PC-3 (cell line): ENCODE data around the gene PLPPR1.

Source experiments
- EZH2 ChIP-seq: fragments of 300-600 bp; sonication (generic); IDR thresholded peaks from one replicate; pipeline ENCODE4 v1.6.1; 2017; ENCODE audit warnings: antibody characterized with exemption, mild to moderate bottlenecking, low read length; ENCODE audit not compliant: unreplicated experiment
- EZH2phosphoT487 ChIP-seq: fragments of 300-600 bp; sonication (generic); IDR thresholded peaks from 2 replicates; pipeline ENCODE4 v1.6.1; 2018; ENCODE audit warnings: mild to moderate bottlenecking, antibody characterized with exemption, low read length, borderline replicate concordance
- TF ChIP-seq, protein P1 (sequence below): fragments of 300-600 bp; sonication (generic); conservative IDR thresholded peaks from 2 replicates; pipeline ENCODE4 v1.5.1; 2017; ENCODE audit warnings: antibody characterized with exemption, low read depth, mild to moderate bottlenecking, low read length

DNA sequence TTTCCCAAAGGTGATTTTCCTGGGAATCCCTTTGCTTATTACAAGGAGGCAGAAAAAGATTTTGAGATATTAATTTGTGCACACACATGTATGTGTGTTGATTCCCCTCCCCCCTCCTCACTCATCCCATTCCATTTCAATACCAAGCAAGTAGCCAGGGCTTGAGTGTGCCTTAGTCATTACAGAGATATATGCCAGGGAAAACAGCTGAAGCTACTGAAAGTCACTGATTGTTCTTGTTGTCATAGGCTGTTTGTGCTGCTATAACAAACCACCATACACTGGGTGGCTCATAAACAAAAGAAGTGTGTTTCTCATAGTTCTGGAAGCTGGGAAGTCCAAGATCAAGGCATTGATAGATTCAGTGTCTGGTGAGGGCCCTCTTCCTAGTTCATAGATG, 197.6 kb downstream of the PLPPR1 start:
- TF ChIP-seq, protein P1, sequence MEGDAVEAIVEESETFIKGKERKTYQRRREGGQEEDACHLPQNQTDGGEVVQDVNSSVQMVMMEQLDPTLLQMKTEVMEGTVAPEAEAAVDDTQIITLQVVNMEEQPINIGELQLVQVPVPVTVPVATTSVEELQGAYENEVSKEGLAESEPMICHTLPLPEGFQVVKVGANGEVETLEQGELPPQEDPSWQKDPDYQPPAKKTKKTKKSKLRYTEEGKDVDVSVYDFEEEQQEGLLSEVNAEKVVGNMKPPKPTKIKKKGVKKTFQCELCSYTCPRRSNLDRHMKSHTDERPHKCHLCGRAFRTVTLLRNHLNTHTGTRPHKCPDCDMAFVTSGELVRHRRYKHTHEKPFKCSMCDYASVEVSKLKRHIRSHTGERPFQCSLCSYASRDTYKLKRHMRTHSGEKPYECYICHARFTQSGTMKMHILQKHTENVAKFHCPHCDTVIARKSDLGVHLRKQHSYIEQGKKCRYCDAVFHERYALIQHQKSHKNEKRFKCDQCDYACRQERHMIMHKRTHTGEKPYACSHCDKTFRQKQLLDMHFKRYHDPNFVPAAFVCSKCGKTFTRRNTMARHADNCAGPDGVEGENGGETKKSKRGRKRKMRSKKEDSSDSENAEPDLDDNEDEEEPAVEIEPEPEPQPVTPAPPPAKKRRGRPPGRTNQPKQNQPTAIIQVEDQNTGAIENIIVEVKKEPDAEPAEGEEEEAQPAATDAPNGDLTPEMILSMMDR, result no peak
- no peak for TF ChIP-seq EZH2
- no peak for TF ChIP-seq EZH2phosphoT487
